ENCODE results near the gene MAN2A1. TPM values are rescaled to one million over a fixed set of nuclear protein-coding genes. Genes with fewer than 3 reads are reported as not detected.
"Not testable (repeated sequence)": the region's sequence is repeated elsewhere in the genome, so short reads cannot be mapped to it uniquely, and the experiment has no call there.

The MAN2A1 gene
- total RNA-seq, 1 experiment from 2014 or later: 128 TPM

DNA sequence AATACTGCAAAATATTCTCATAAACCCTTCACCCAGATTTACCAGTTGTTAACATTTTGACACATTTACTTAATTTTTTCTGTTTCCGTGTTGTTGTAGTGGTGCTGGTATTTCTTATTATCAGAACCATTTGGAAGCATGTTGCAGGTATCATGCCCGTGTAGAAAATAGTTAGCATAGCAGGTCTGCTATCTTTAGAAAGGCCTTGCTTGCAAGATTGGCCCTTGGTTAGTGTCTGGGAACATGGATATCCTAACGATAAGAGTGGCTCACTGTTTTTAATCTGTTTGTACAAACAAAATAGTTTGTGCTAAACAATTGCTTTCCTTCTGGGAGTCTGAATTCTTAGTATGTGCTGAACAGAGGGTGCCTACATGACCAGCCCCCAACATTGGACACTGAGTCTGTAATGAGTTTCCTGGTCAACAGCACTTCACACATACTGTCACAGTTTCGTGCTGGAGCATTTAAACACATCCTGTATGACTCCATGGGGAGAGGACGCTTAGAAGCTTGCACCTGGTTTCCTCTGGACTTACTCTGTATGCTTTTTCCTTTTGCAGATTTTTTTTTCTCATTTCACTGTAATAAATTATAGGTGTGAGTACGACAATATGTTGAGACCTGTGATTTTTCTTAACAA, 66.9 kb downstream of the MAN2A1 start:
- H3K36me3 ChIP-seq (ENCODE audit: insufficient read depth, low read length, poor library complexity, severe bottlenecking): peaks cover 27% of the 10 kb centered on the region
- no TSS peak for BruUV-seq (replicated peaks)
- H3K4me1 ChIP-seq (ENCODE audit: insufficient read depth, low read length, poor library complexity, severe bottlenecking): peaks cover 12% of the 10 kb centered on the region
- no peak for DNase-seq (ENCODE audit: low spot score)
- intact Hi-C loops (cut with micrococcal nuclease; ENCODE audit: unreplicated experiment): loop anchor here (5.0 kb wide), 1 partner anchor 64 kb away; no protein-coding TSS in a partner anchor
- H3K27ac ChIP-seq (ENCODE audit: low read depth, low read length, poor library complexity, severe bottlenecking): peak overlapping the region; percentile 22
- peaks cover 6% of the 10 kb centered on the region for H3K9me3 ChIP-seq (ENCODE audit: low read depth, low read length, poor library complexity, severe bottlenecking)
- TF ChIP-seq EZH2 (IDR thresholded peaks at IDR 0.05; ENCODE audit: borderline replicate concordance, low read depth, low read length, poor library complexity, severe bottlenecking): no peak
- TF ChIP-seq, protein P1, sequence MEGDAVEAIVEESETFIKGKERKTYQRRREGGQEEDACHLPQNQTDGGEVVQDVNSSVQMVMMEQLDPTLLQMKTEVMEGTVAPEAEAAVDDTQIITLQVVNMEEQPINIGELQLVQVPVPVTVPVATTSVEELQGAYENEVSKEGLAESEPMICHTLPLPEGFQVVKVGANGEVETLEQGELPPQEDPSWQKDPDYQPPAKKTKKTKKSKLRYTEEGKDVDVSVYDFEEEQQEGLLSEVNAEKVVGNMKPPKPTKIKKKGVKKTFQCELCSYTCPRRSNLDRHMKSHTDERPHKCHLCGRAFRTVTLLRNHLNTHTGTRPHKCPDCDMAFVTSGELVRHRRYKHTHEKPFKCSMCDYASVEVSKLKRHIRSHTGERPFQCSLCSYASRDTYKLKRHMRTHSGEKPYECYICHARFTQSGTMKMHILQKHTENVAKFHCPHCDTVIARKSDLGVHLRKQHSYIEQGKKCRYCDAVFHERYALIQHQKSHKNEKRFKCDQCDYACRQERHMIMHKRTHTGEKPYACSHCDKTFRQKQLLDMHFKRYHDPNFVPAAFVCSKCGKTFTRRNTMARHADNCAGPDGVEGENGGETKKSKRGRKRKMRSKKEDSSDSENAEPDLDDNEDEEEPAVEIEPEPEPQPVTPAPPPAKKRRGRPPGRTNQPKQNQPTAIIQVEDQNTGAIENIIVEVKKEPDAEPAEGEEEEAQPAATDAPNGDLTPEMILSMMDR (conservative IDR thresholded peaks at IDR 0.05; ENCODE audit: low read depth, low read length): no peak
- ChIA-PET POLR2A (ENCODE audit: low non-redundant PET) (no interaction called here), CTCF (no interaction called here)
- no peak overlapping the region for H3K4me3 ChIP-seq (ENCODE audit: low read depth, low read length, poor library complexity, severe bottlenecking)
- H3K27me3 ChIP-seq (replicated peaks; ENCODE audit: insufficient read depth, low read depth, low read length, poor library complexity): no peaks in the 10 kb centered on the region

DNA sequence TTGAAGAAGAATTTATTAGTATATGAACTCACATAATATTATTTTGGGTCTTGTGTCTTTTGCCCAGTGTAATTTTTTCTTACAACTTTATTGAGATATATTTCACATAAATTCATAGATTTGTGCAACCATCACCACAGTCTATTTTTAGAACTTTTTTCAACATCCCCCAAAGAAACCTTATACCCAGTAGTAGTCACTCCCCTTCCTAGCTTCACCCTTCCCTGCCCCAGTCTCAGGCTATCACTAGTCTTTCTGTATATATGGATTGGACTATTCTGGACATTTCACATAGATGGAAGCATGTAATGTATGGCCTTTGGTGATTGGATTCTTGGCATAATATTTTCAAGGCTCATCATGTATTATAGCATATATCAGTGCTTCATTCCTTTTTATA, 67.8 kb downstream of the MAN2A1 start:
- TF ChIP-seq, protein P1 (conservative IDR thresholded peaks at IDR 0.05; ENCODE audit: low read depth, low read length): no peak
- peaks cover 33% of the 10 kb centered on the region for H3K36me3 ChIP-seq (ENCODE audit: insufficient read depth, low read length, poor library complexity, severe bottlenecking)
- peaks cover 6% of the 10 kb centered on the region for H3K9me3 ChIP-seq (ENCODE audit: low read depth, low read length, poor library complexity, severe bottlenecking)
- no peak overlapping the region for H3K27ac ChIP-seq (ENCODE audit: low read depth, low read length, poor library complexity, severe bottlenecking)
- ChIA-PET POLR2A (ENCODE audit: low non-redundant PET) (no interaction called here), CTCF (no interaction called here)
- DNase-seq (ENCODE audit: low spot score): no peak
- H3K27me3 ChIP-seq (replicated peaks; ENCODE audit: insufficient read depth, low read depth, low read length, poor library complexity): no peaks in the 10 kb centered on the region
- H3K4me3 ChIP-seq (ENCODE audit: low read depth, low read length, poor library complexity, severe bottlenecking): no peak overlapping the region
- H3K4me1 ChIP-seq (ENCODE audit: insufficient read depth, low read length, poor library complexity, severe bottlenecking): peaks cover 12% of the 10 kb centered on the region
- BruUV-seq (replicated peaks): TSS peak; percentile 1
- intact Hi-C loops (cut with micrococcal nuclease; ENCODE audit: unreplicated experiment): loop anchor here (5.0 kb wide), 1 partner anchor 65 kb away; no protein-coding TSS in a partner anchor

DNA sequence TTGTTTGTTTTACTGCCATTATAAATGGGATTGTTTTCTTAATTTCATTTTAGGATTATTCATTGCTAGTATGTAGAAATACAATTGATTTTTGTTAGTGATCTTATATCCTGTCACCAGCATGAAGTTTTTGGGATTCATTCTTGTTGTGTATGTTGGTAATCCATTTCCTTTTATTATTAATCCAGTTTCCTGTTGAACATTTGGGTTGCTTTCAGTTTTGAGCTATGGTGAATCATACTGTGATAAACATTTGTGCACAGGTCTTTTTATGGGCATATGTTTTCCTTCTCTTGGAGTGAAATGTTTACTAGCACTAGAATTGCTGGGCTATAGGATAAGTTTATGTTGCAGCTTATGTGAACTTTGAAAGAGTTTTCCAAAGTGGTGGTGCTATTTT, 69.6 kb downstream of the MAN2A1 start:
- intact Hi-C loops (cut with micrococcal nuclease; ENCODE audit: unreplicated experiment): loop anchor here (5.0 kb wide), 1 partner anchor 67 kb away; no protein-coding TSS in a partner anchor
- peaks cover 12% of the 10 kb centered on the region for H3K4me1 ChIP-seq (ENCODE audit: insufficient read depth, low read length, poor library complexity, severe bottlenecking)
- CTCF ChIA-PET: no interaction called here
- peaks cover 49% of the 10 kb centered on the region for H3K36me3 ChIP-seq (ENCODE audit: insufficient read depth, low read length, poor library complexity, severe bottlenecking)
- BruUV-seq (replicated peaks): no TSS peak
- H3K27ac ChIP-seq (ENCODE audit: low read depth, low read length, poor library complexity, severe bottlenecking): peak overlapping the region; percentile 62
- POLR2A ChIA-PET (ENCODE audit: low non-redundant PET): no interaction called here
- TF ChIP-seq, protein P1 (conservative IDR thresholded peaks at IDR 0.05; ENCODE audit: low read depth, low read length): no peak
- TF ChIP-seq EZH2 (IDR thresholded peaks at IDR 0.05; ENCODE audit: borderline replicate concordance, low read depth, low read length, poor library complexity, severe bottlenecking): no peak
- H3K9me3 ChIP-seq (ENCODE audit: low read depth, low read length, poor library complexity, severe bottlenecking): peaks cover 11% of the 10 kb centered on the region
- H3K27me3 ChIP-seq (replicated peaks; ENCODE audit: insufficient read depth, low read depth, low read length, poor library complexity): no peaks in the 10 kb centered on the region
- H3K4me3 ChIP-seq (ENCODE audit: low read depth, low read length, poor library complexity, severe bottlenecking): no peak overlapping the region
- DNase-seq (ENCODE audit: low spot score): peak; percentile 72

DNA sequence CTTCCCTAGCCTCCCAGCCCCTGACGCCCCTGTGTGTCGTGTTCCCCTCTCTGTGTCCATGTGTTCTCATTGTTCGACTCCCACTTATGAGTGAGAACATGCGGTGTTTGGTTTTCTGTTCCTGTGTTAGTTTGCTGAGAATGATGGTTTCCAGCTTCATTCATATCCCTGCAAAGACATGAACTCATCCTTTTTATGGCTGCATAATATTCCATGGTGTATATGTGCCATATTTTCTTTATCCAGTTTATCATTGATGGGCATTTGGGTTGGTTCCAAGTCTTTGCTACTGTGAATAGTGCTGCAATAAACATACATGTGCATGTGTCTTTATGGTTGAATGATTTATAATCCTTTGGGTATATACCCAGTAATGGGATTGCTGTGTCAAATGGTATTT, 70.4 kb downstream of the MAN2A1 start:
- CTCF ChIA-PET; DNase-seq (ENCODE audit: low spot score); H3K4me3 ChIP-seq (ENCODE audit: low read depth, low read length, poor library complexity, severe bottlenecking); BruUV-seq (replicated peaks); intact Hi-C loops (cut with micrococcal nuclease; ENCODE audit: unreplicated experiment); H3K27me3 ChIP-seq (replicated peaks; ENCODE audit: insufficient read depth, low read depth, low read length, poor library complexity); H3K27ac ChIP-seq (ENCODE audit: low read depth, low read length, poor library complexity, severe bottlenecking): not testable (repeated sequence)
- peaks cover 11% of the 10 kb centered on the region for H3K9me3 ChIP-seq (ENCODE audit: low read depth, low read length, poor library complexity, severe bottlenecking)
- POLR2A ChIA-PET (ENCODE audit: low non-redundant PET): interaction anchor here (0.7 kb wide), 1 partner anchor 115 kb away, joined by 3 read pairs; no protein-coding TSS in a partner anchor
- peaks cover 52% of the 10 kb centered on the region for H3K36me3 ChIP-seq (ENCODE audit: insufficient read depth, low read length, poor library complexity, severe bottlenecking)
- peaks cover 12% of the 10 kb centered on the region for H3K4me1 ChIP-seq (ENCODE audit: insufficient read depth, low read length, poor library complexity, severe bottlenecking)
